DOHH2 (cell line): Measurements from ENCODE around the gene ANXA6.

Experiments
- H3F3A ChIP-seq: fragments of 200-600 bp; sonication (generic), shearing (Covaris generic); 2 replicates; pipeline ENCODE4 v1.6.0; 2016; ENCODE audit warnings: antibody characterized with exemption, mild to moderate bottlenecking; ENCODE audit not compliant: control insufficient read depth, insufficient read depth
- H3K27ac ChIP-seq: fragments of 200-600 bp; sonication (generic); 2 replicates; pipeline ENCODE4 v1.5.1; 2014; ENCODE audit warnings: low read depth, mild to moderate bottlenecking, low read length, moderate library complexity
- H3K27me3 ChIP-seq: fragments of 200-600 bp; sonication (generic); 2 replicates; pipeline ENCODE4 v1.6.1; 2014; ENCODE audit warnings: mild to moderate bottlenecking, low read length, mixed read lengths; ENCODE audit not compliant: control insufficient read depth
- H3K36me3 ChIP-seq: fragments of 200-600 bp; sonication (generic); 2 replicates; pipeline ENCODE4 v1.6.1; 2014; ENCODE audit warnings: mild to moderate bottlenecking, low read length, moderate library complexity, mixed read lengths; ENCODE audit not compliant: control insufficient read depth
- H3K4me1 ChIP-seq: fragments of 200-600 bp; sonication (generic); 2 replicates; pipeline ENCODE4 v1.6.1; 2014; ENCODE audit warnings: mild to moderate bottlenecking, low read length, mixed read lengths; ENCODE audit not compliant: control insufficient read depth
- H3K4me2 ChIP-seq: fragments of 200-600 bp; sonication (generic); 2 replicates; pipeline ENCODE4 v1.6.0; 2014; ENCODE audit warnings: mild to moderate bottlenecking, low read length, moderate library complexity
- H3K4me3 ChIP-seq: fragments of 200-600 bp; sonication (generic); 2 replicates; pipeline ENCODE4 v1.5.1; 2014; ENCODE audit warnings: mild to moderate bottlenecking, low read length, mixed read lengths
- H3K79me2 ChIP-seq: fragments of 200-600 bp; sonication (generic); 2 replicates; pipeline ENCODE4 v1.6.1; 2014; ENCODE audit warnings: mild to moderate bottlenecking, low read length, mixed read lengths; ENCODE audit not compliant: control insufficient read depth
- H3K9me2 ChIP-seq: fragments of 200-600 bp; sonication (generic); replicated peaks from 2 replicates; pipeline ENCODE4 v1.6.1; 2014; ENCODE audit warnings: mild to moderate bottlenecking, low read length, mixed read lengths; ENCODE audit not compliant: control insufficient read depth
- H3K9me3 ChIP-seq: fragments of 200-600 bp; sonication (generic); 2 replicates; pipeline ENCODE4 v1.6.1; 2014; ENCODE audit warnings: antibody characterized with exemption, low read length, mixed read lengths; ENCODE audit not compliant: control insufficient read depth, insufficient read depth
- H4K20me1 ChIP-seq: fragments of 200-600 bp; sonication (generic); 2 replicates; pipeline ENCODE4 v1.6.0; 2014; ENCODE audit warnings: low read depth, mild to moderate bottlenecking, antibody characterized with exemption, low read length, moderate library complexity; ENCODE audit not compliant: control insufficient read depth, insufficient read depth
- CTCF ChIP-seq: fragments of 200-600 bp; sonication (generic); IDR thresholded peaks from one replicate; pipeline ENCODE4 v1.5.1; 2014; ENCODE audit warnings: antibody characterized with exemption, mild to moderate bottlenecking, low read depth, low read length; ENCODE audit not compliant: poor library complexity, severe bottlenecking
- EZH2phosphoT487 ChIP-seq: fragments of 200-600 bp; sonication (generic); IDR thresholded peaks from 2 replicates; pipeline ENCODE4 v1.6.1; 2017; ENCODE audit warnings: borderline replicate concordance, mild to moderate bottlenecking, antibody characterized with exemption, low read length, moderate library complexity, mixed read lengths

The ANXA6 gene

GRCh38 chr5:151143645-151144044 is 13.9 kb downstream of the ANXA6 start:
- no peak overlapping the region for H3K4me3 ChIP-seq
- H3K4me2 ChIP-seq: no peak overlapping the region
- H3K4me1 ChIP-seq: peaks cover 11% of the 10 kb centered on the region
- peaks cover 7% of the 10 kb centered on the region for H3K27me3 ChIP-seq
- TF ChIP-seq EZH2phosphoT487: no peak
- no peak for TF ChIP-seq CTCF
- H3K79me2 ChIP-seq: no peaks in the 10 kb centered on the region
- no peaks in the 10 kb centered on the region for H3K36me3 ChIP-seq
- no peaks in the 10 kb centered on the region for H4K20me1 ChIP-seq
- H3F3A ChIP-seq: no peaks in the 10 kb centered on the region; the same call in 1 of the 2 replicates
- no peaks in the 10 kb centered on the region for H3K9me2 ChIP-seq
- no peak overlapping the region for H3K27ac ChIP-seq
- H3K9me3 ChIP-seq: no peaks in the 10 kb centered on the region

GRCh38 chr5:151142933-151143332 is 14.6 kb downstream of the ANXA6 start:
- H3K4me2 ChIP-seq: no peak overlapping the region
- no peak overlapping the region for H3K4me3 ChIP-seq
- peaks cover 11% of the 10 kb centered on the region for H3K4me1 ChIP-seq
- H3K27me3 ChIP-seq: peaks cover 7% of the 10 kb centered on the region
- TF ChIP-seq EZH2phosphoT487 (no peak), CTCF (no peak)
- no peaks in the 10 kb centered on the region for H4K20me1 ChIP-seq
- no peaks in the 10 kb centered on the region for H3K9me3 ChIP-seq
- no peak overlapping the region for H3K27ac ChIP-seq
- no peaks in the 10 kb centered on the region for H3K79me2 ChIP-seq
- H3F3A ChIP-seq: no peaks in the 10 kb centered on the region
- no peaks in the 10 kb centered on the region for H3K9me2 ChIP-seq
- no peaks in the 10 kb centered on the region for H3K36me3 ChIP-seq

GRCh38 chr5:151141535-151141934 is 16.0 kb downstream of the ANXA6 start:
- no peaks in the 10 kb centered on the region for H3K36me3 ChIP-seq
- no peaks in the 10 kb centered on the region for H3F3A ChIP-seq
- H4K20me1 ChIP-seq: no peaks in the 10 kb centered on the region
- H3K9me3 ChIP-seq: no peaks in the 10 kb centered on the region
- H3K4me3 ChIP-seq: no peak overlapping the region
- H3K79me2 ChIP-seq: no peaks in the 10 kb centered on the region
- peaks cover 7% of the 10 kb centered on the region for H3K27me3 ChIP-seq
- peaks cover 11% of the 10 kb centered on the region for H3K4me1 ChIP-seq
- no peak overlapping the region for H3K27ac ChIP-seq
- no peaks in the 10 kb centered on the region for H3K9me2 ChIP-seq
- TF ChIP-seq EZH2phosphoT487 (no peak), CTCF (no peak)
- H3K4me2 ChIP-seq: peak overlapping the region; percentile 29; the same call in 1 of the 2 replicates
